H1 (cell line): ENCODE results near the gene CCDC12. TPM values are rescaled to one million over a fixed set of nuclear protein-coding genes. Genes with fewer than 3 reads are reported as not detected.

Experiments used
- CHD2 ChIP-seq: IDR thresholded peaks from 2 replicates; pipeline ENCODE4 v1.6.1; 2012; ENCODE audit warnings: low read length, improper control_type of control experiment
- CTBP2 ChIP-seq: IDR thresholded peaks from 2 replicates; pipeline ENCODE4 v1.7.0; 2011; ENCODE audit warnings: borderline replicate concordance, mild to moderate bottlenecking, moderate library complexity, mixed read lengths, low read length; ENCODE audit not compliant: insufficient read depth, insufficient read length
- EGR1 ChIP-seq: IDR thresholded peaks from 2 replicates; pipeline ENCODE4 v1.6.1; 2011; ENCODE audit warnings: low read depth, low read length, borderline replicate concordance
- HDAC6 ChIP-seq: IDR thresholded peaks from one replicate; pipeline ENCODE4 v1.7.1; 2012; ENCODE audit warnings: low read depth, mild to moderate bottlenecking, inconsistent platforms, low read length, moderate library complexity
- JUND ChIP-seq: IDR thresholded peaks from 2 replicates; pipeline ENCODE4 v1.6.1; 2011; ENCODE audit warnings: mild to moderate bottlenecking, improper control_type of control experiment, low read length
- polyA plus RNA-seq, 7 experiments: library from polyadenylated mRNA; depleted of rRNA in 3 of 7; stranded (reverse) in 5 of 7; unstranded in 2 of 7; fragments of >200 nt in 5 of 7; fragments of 200-250 nt in 2 of 7; gene quantifications; 1 replicate in 5 of 7; 2 replicates in 1 of 7; 4 replicates in 1 of 7; pipeline versions ENCODE4 v1.2.1 to v1.2.3, GENCODE V29; 2011 to 2013; ENCODE audit warnings: missing spikeins in 2 of 7, mixed read lengths in 2 of 7
- total RNA-seq: library from RNA; stranded (reverse); fragmentation: NEBNext Ultra II Directional; extraction: Animal tissue kit (Norgen Biotek cat#: 25700); gene quantifications from 2 replicates; pipeline ENCODE4 v1.2.1, GENCODE V29; 2021

CCDC12 gene
- total and polyA plus RNA-seq, 2 of the 8 experiments (the other 6 are each of a cell fraction or from before 2014, with no cell fraction given): 29.5 to 41.3 TPM

- TF ChIP-seq CHD2: no peak
- TF ChIP-seq CTBP2: no peak
- no peak for TF ChIP-seq JUND
- TF ChIP-seq EGR1: no peak
- TF ChIP-seq HDAC6: no peak
These were observed 90.9 kb downstream of the CCDC12 start (continued) for GRCh38 chr3:46885612-46886011.
